ENCODE measurements around the gene DUSP7. TPM values are rescaled to one million over a fixed set of nuclear protein-coding genes. Genes with fewer than 3 reads are reported as not detected.

Gene DUSP7
- total RNA-seq, 1 experiment from 2014 or later: 20.1 TPM

GRCh38 chr3:52094571-52095485 is 38.5 kb upstream of the DUSP7 start:
- Histone ChIP-seq H3K27me3 (replicated peaks; ENCODE audit: insufficient read depth, low read depth, low read length, poor library complexity) (no peaks in the 10 kb centered on the region), H3K9me3 (ENCODE audit: low read depth, low read length, poor library complexity, severe bottlenecking) (no peaks in the 10 kb centered on the region), H3K27ac (ENCODE audit: low read depth, low read length, poor library complexity, severe bottlenecking) (no peak overlapping the region), H3K4me3 (ENCODE audit: low read depth, low read length, poor library complexity, severe bottlenecking) (no peak overlapping the region), H3K36me3 (ENCODE audit: insufficient read depth, low read length, poor library complexity, severe bottlenecking) (no peaks in the 10 kb centered on the region), H3K4me1 (ENCODE audit: insufficient read depth, low read length, poor library complexity, severe bottlenecking) (no peaks in the 10 kb centered on the region)
- POLR2A ChIA-PET (ENCODE audit: low non-redundant PET): no interaction called here
- no peak for TF ChIP-seq EZH2 (IDR thresholded peaks at IDR 0.05; ENCODE audit: borderline replicate concordance, low read depth, low read length, poor library complexity, severe bottlenecking)
- TF ChIP-seq CTCF (conservative IDR thresholded peaks at IDR 0.05; ENCODE audit: low read depth, low read length): no peak
- CTCF ChIA-PET: no interaction called here
- intact Hi-C loops (cut with micrococcal nuclease; ENCODE audit: unreplicated experiment): no loop called here
- no peak for DNase-seq (ENCODE audit: low spot score)
- BruUV-seq (replicated peaks): no TSS peak

- TF ChIP-seq CTCF (conservative IDR thresholded peaks at IDR 0.05; ENCODE audit: low read depth, low read length) (no peak), EZH2 (IDR thresholded peaks at IDR 0.05; ENCODE audit: borderline replicate concordance, low read depth, low read length, poor library complexity, severe bottlenecking) (no peak)
- Histone ChIP-seq H3K4me1 (ENCODE audit: insufficient read depth, low read length, poor library complexity, severe bottlenecking) (no peaks in the 10 kb centered on the region), H3K27me3 (replicated peaks; ENCODE audit: insufficient read depth, low read depth, low read length, poor library complexity) (no peaks in the 10 kb centered on the region), H3K9me3 (ENCODE audit: low read depth, low read length, poor library complexity, severe bottlenecking) (no peaks in the 10 kb centered on the region), H3K4me3 (ENCODE audit: low read depth, low read length, poor library complexity, severe bottlenecking) (no peak overlapping the region), H3K36me3 (ENCODE audit: insufficient read depth, low read length, poor library complexity, severe bottlenecking) (no peaks in the 10 kb centered on the region), H3K27ac (ENCODE audit: low read depth, low read length, poor library complexity, severe bottlenecking) (no peak overlapping the region)
- intact Hi-C loops (cut with micrococcal nuclease; ENCODE audit: unreplicated experiment): no loop called here
- BruUV-seq (replicated peaks): no TSS peak
- CTCF ChIA-PET: no interaction called here
- DNase-seq (ENCODE audit: low spot score): no peak
- POLR2A ChIA-PET (ENCODE audit: low non-redundant PET): no interaction called here
Measured at GRCh38 chr3:52093756-52094545, 37.6 kb upstream of the DUSP7 start.

GRCh38 chr3:52092891-52093290 is 36.5 kb upstream of the DUSP7 start:
- no peaks in the 10 kb centered on the region for H3K4me1 ChIP-seq (ENCODE audit: insufficient read depth, low read length, poor library complexity, severe bottlenecking)
- BruUV-seq (replicated peaks): no TSS peak
- H3K4me3 ChIP-seq (ENCODE audit: low read depth, low read length, poor library complexity, severe bottlenecking): no peak overlapping the region
- intact Hi-C loops (cut with micrococcal nuclease; ENCODE audit: unreplicated experiment): no loop called here
- H3K9me3 ChIP-seq (ENCODE audit: low read depth, low read length, poor library complexity, severe bottlenecking): no peaks in the 10 kb centered on the region
- H3K27ac ChIP-seq (ENCODE audit: low read depth, low read length, poor library complexity, severe bottlenecking): no peak overlapping the region
- no peaks in the 10 kb centered on the region for H3K27me3 ChIP-seq (replicated peaks; ENCODE audit: insufficient read depth, low read depth, low read length, poor library complexity)
- ChIA-PET POLR2A (ENCODE audit: low non-redundant PET) (no interaction called here), CTCF (no interaction called here)
- no peaks in the 10 kb centered on the region for H3K36me3 ChIP-seq (ENCODE audit: insufficient read depth, low read length, poor library complexity, severe bottlenecking)
- no peak for DNase-seq (ENCODE audit: low spot score)
- no peak for TF ChIP-seq CTCF (conservative IDR thresholded peaks at IDR 0.05; ENCODE audit: low read depth, low read length)
- no peak for TF ChIP-seq EZH2 (IDR thresholded peaks at IDR 0.05; ENCODE audit: borderline replicate concordance, low read depth, low read length, poor library complexity, severe bottlenecking)

Data from A673 (cell line).